Natural killer cell treated with Interleukin-12 subunit alpha and Interleukin-12 subunit beta and Interleukin-15 and Interleukin-18, amount 100 ng/mL, for 72 hours (primary cell): ENCODE measurements around the gene COQ4. TPM values are rescaled to one million over a fixed set of nuclear protein-coding genes. Genes with fewer than 3 reads are reported as not detected.

ENCODE experiments used
- ATAC-seq, 2 donors: fragments of 150-1000 bp; cut with Tn5 transposase in 1 of 2; sonication (Bioruptor Pico), chemical (Tn5 transposase) in 1 of 2; 2 replicates each; pipeline ENCODE4 v1.10.0; 2021
- DNase-seq: peaks from one replicate; pipeline ENCODE4 v3.0.0; 2022; ENCODE audit warnings: low spot score
- H3K27ac Mint-ChIP-seq, 2 donors: 1 replicate in 1 of 2; 2 replicates in 1 of 2; pipeline ENCODE4 v1.8.0; 2022; ENCODE audit warnings: mixed read lengths in 2 of 2, mild to moderate bottlenecking in 1 of 2, moderate library complexity in 1 of 2
- H3K27me3 Mint-ChIP-seq, 2 donors: 1 replicate in 1 of 2; 2 replicates in 1 of 2; pipeline ENCODE4 v1.8.0; 2022; ENCODE audit warnings: mixed read lengths in 2 of 2
- H3K36me3 Mint-ChIP-seq: one replicate; pipeline ENCODE4 v1.8.0; 2022; ENCODE audit warnings: mixed read lengths
- H3K4me1 Mint-ChIP-seq, 2 donors: 1 replicate in 1 of 2; 2 replicates in 1 of 2; pipeline ENCODE4 v1.8.0; 2022; ENCODE audit warnings: low read depth in 2 of 2, mixed read lengths in 2 of 2, mild to moderate bottlenecking in 1 of 2
- H3K4me3 Mint-ChIP-seq: one replicate; pipeline ENCODE4 v1.8.0; 2022; ENCODE audit warnings: mixed read lengths
- H3K9me3 Mint-ChIP-seq: 2 replicates; pipeline ENCODE4 v1.8.0; 2022; ENCODE audit warnings: mixed read lengths
- total RNA-seq, 2 donors: library from RNA; stranded (reverse); gene quantifications; one replicate each; pipeline ENCODE4 v1.2.3, GENCODE V29; 2022

COQ4 gene
- total RNA-seq, 2 donors from 2014 or later: 39.6 to 65.7 TPM

DNA sequence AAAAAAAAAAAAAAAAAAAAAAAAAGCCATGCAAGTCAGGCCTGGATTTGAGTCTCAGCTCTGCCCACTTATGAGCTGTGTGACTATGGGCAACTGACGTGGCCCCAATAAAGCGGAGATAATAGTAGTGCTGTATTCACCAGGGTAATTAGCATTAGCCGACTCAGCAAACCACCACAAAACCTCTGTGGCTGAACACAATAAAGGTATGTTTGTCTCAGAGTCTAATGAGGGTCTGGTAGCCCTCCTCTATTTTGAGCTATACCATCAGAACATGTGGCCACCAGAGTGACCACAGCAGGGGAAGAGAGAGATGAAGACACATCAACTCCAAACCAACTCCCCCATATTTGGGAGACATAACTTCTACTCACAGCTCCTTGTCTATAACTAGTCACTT, 30.6 kb upstream of the COQ4 start:
- Mint-ChIP-seq H3K4me3 (no peak overlapping the region), H3K9me3 (no peaks in the 10 kb centered on the region), H3K27ac (no peak overlapping the region), H3K4me1 (peaks cover 0 to 7% of the 10 kb centered on the region in 2 donors), H3K36me3 (no peaks in the 10 kb centered on the region), H3K27me3 (no peaks in the 10 kb centered on the region)
- ATAC-seq (no peak), DNase-seq (no peak)

DNA sequence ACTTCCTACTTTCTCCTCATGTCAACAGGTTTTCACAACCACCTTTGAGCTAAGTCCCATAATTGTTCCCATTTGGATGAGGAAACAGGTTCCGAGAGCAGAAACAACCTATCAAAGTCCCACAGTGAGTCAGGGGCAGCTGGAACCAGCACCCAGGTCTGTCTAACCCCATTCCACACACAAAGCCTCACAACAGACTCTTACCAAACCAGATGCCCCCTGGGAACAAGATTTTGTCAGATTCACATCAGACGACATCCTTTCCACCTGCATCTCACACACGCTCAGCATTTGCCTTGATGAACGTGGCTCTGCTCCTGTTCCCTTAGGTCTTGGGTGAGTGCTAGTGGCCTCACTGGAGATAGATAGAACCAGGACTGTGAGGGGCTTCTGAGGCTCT, 29.5 kb upstream of the COQ4 start:
- Mint-ChIP-seq H3K27ac (no peak overlapping the region), H3K36me3 (no peaks in the 10 kb centered on the region), H3K4me3 (no peak overlapping the region), H3K4me1 (peaks cover 0 to 3% of the 10 kb centered on the region in 2 donors), H3K27me3 (no peaks in the 10 kb centered on the region), H3K9me3 (no peaks in the 10 kb centered on the region)
- ATAC-seq: no peak
- DNase-seq: no peak

DNA sequence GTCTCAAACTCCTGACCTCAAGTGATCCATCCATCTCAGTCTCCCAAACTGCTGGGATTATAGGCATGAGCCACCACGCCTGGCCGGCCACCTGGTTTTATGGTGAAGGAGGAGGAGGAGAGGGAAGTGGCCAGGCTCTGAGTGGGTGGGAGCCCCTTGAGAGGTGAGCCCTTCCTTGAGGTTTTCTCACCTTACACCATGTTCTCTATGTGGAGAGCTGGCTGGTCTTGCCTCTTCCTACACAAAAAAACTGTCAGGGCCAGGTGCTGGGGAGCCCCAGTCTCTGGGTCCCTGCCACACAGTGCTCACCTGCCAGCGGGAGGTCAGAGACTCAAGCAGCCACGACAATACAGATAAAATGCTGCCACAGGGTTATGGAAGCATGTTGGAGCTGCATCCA, 28.5 kb upstream of the COQ4 start:
- no peak overlapping the region for H3K27ac Mint-ChIP-seq
- no peaks in the 10 kb centered on the region for H3K9me3 Mint-ChIP-seq
- no peaks in the 10 kb centered on the region for H3K27me3 Mint-ChIP-seq
- ATAC-seq (no peak), DNase-seq (no peak)
- H3K4me3 Mint-ChIP-seq: no peak overlapping the region
- H3K4me1 Mint-ChIP-seq: peaks cover 0 to 3% of the 10 kb centered on the region in 2 donors
- no peaks in the 10 kb centered on the region for H3K36me3 Mint-ChIP-seq

DNA sequence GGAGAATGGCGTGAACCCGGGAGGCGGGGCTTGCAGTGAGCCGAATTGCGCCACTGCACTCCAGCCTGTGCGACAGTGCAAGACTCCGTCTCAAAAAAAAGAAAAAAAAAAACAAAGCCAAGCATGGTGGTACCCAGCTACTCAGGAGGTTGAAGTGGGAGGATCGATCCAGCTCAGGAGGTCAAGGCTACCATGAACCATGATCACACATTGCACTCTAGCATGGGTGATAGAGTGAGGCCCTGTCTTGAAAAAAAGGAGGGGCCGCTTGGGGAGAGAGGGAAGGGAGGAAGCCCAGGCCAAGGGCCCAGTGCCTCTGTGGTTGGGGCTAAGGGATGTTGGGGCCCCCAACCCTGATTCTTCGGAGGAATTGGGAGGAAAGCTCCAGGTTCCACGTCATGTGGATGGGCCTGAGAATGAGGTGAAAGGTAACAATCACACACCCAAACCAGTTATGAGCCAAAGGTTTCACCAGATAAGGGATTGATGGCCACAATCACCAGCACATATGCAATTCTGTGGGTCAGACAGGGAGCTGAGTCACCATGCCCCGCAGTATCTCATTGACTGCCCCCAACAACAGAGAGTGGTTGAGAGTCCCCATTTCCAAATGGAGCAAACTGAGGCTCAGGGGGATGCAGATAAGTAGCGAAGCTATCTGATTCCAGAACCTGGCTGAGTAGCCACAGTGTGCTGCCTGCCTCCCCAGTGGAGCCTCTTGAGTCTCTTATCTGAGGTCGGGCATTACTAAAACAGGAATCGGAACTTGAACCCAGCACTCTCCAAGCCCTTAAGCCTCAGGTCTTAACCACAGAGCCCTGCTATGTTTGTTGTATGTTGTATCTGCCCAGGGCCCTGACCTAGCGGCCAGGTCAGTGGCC, 26.1 kb upstream of the COQ4 start:
- ATAC-seq: no peak
- Mint-ChIP-seq H3K27ac (no peak overlapping the region), H3K36me3 (no peaks in the 10 kb centered on the region), H3K4me3 (no peak overlapping the region), H3K27me3 (no peaks in the 10 kb centered on the region), H3K4me1 (peaks cover 0 to 3% of the 10 kb centered on the region in 2 donors), H3K9me3 (no peaks in the 10 kb centered on the region)
- no peak for DNase-seq

GRCh38 chr9:128297221-128297773, 25.3 kb upstream of the COQ4 start:
- Mint-ChIP-seq H3K9me3 (no peaks in the 10 kb centered on the region), H3K36me3 (no peaks in the 10 kb centered on the region), H3K27ac (no peak overlapping the region), H3K4me1 (peaks cover 0 to 3% of the 10 kb centered on the region in 2 donors), H3K27me3 (no peaks in the 10 kb centered on the region), H3K4me3 (no peak overlapping the region)
- DNase-seq: no peak
- no peak for ATAC-seq

- Mint-ChIP-seq H3K27ac (no peak overlapping the region), H3K27me3 (no peaks in the 10 kb centered on the region), H3K4me3 (no peak overlapping the region), H3K4me1 (peaks cover 0 to 3% of the 10 kb centered on the region in 2 donors), H3K9me3 (no peaks in the 10 kb centered on the region), H3K36me3 (no peaks in the 10 kb centered on the region)
- ATAC-seq (no peak), DNase-seq (no peak)
Measured at GRCh38 chr9:128298535-128299482, 23.8 kb upstream of the COQ4 start.

- ATAC-seq (no peak), DNase-seq (no peak)
- H3K4me1 Mint-ChIP-seq: no peaks in the 10 kb centered on the region
- H3K9me3 Mint-ChIP-seq: no peaks in the 10 kb centered on the region
- H3K4me3 Mint-ChIP-seq: no peak overlapping the region
- no peak overlapping the region for H3K27ac Mint-ChIP-seq
- H3K36me3 Mint-ChIP-seq: no peaks in the 10 kb centered on the region
- H3K27me3 Mint-ChIP-seq: no peaks in the 10 kb centered on the region
Measured at GRCh38 chr9:128304136-128304970, 18.3 kb upstream of the COQ4 start.

- no peak overlapping the region for H3K27ac Mint-ChIP-seq
- no peaks in the 10 kb centered on the region for H3K9me3 Mint-ChIP-seq
- no peak for ATAC-seq
Measured at GRCh38 chr9:128304971-128305288, 17.7 kb upstream of the COQ4 start.

DNA sequence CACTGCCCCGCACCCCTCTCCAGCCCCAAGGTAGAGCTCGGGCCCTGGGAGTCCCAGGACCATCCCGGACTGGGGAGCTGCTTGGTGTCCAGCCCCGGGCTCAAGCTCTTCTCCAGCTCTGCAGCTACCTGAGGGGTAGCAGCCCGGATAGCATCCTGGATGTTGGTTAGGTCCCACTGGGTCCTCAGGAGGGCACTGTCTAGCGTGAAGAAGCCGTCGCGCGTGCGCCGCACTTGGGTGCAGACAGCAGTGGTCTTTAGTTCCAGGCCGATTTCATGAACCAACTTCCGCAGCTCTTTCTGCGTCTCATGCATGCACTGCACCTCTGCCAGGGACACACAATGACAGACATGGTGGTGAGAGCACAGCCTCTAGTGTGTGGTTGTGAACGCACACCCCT, 13.1 kb upstream of the COQ4 start:
- H3K4me1 Mint-ChIP-seq: no peaks in the 10 kb centered on the region
- ATAC-seq: no peak
- no peaks in the 10 kb centered on the region for H3K27me3 Mint-ChIP-seq
- H3K27ac Mint-ChIP-seq: no peak overlapping the region
- no peaks in the 10 kb centered on the region for H3K9me3 Mint-ChIP-seq
- no peak for DNase-seq
- no peak overlapping the region for H3K4me3 Mint-ChIP-seq
- no peaks in the 10 kb centered on the region for H3K36me3 Mint-ChIP-seq

More at GRCh38 chr9:128304971-128305288, 17.7 kb upstream of the COQ4 start:
- Mint-ChIP-seq H3K36me3 (no peaks in the 10 kb centered on the region), H3K27me3 (no peaks in the 10 kb centered on the region), H3K4me3 (no peak overlapping the region), H3K4me1 (no peaks in the 10 kb centered on the region)
- no peak for DNase-seq

- DNase-seq: no peak
- Mint-ChIP-seq H3K4me1 (no peaks in the 10 kb centered on the region), H3K27ac (no peak overlapping the region), H3K9me3 (no peaks in the 10 kb centered on the region), H3K4me3 (no peak overlapping the region), H3K36me3 (no peaks in the 10 kb centered on the region), H3K27me3 (no peaks in the 10 kb centered on the region)
- no peak for ATAC-seq
Measured at GRCh38 chr9:128310461-128310860, 12.2 kb upstream of the COQ4 start.

DNA sequence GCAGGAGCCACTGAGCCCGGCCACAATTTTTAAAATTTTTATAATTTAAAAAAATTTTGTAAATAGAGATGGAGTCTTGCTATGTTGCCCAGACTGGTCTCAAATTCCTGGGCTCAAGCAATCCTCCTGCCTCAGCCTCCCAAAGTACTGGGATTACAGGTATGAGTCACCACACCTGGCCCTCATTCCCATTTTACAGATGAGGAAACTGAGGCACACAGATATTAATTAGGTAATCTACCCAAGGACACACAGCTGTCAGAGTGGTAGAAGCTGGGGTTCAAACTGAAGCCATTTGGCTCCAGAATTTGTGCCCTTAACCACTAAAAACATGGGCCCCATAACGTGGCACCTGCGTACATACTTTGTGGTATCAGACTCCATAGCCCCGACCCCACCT, 7.9 kb upstream of the COQ4 start:
- Mint-ChIP-seq H3K27me3 (no peaks in the 10 kb centered on the region), H3K36me3 (no peaks in the 10 kb centered on the region), H3K4me3 (no peak overlapping the region), H3K27ac (no peak overlapping the region), H3K4me1 (no peaks in the 10 kb centered on the region), H3K9me3 (no peaks in the 10 kb centered on the region)
- DNase-seq (no peak), ATAC-seq (no peak)

DNA sequence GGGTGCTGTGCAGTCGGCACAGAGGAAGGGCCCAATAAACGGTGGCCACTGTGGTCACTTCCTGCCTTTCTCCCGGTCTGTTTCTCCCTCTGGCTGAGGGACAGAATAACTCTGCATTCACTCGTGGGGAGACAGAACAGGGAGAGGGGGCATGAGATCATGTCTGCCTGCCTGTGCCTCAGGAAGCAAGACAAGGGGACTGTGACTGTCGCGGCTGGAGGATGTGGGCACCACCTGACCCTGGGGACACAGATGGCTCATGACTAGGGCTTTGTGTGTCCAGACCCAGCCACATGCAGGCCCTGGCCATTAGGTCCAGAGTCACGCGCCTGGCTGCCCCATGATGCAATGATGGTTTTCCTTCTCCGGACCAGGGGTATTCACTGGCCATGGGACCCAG, 6.2 kb upstream of the COQ4 start:
- Mint-ChIP-seq H3K4me3 (no peak overlapping the region), H3K27me3 (no peaks in the 10 kb centered on the region), H3K36me3 (no peaks in the 10 kb centered on the region), H3K9me3 (no peaks in the 10 kb centered on the region), H3K27ac (no peak overlapping the region), H3K4me1 (no peaks in the 10 kb centered on the region)
- ATAC-seq: no peak
- DNase-seq: no peak

GRCh38 chr9:128317629-128318028, 5.0 kb upstream of the COQ4 start:
- ATAC-seq: no peak
- Mint-ChIP-seq H3K4me3 (no peak overlapping the region), H3K9me3 (no peaks in the 10 kb centered on the region), H3K27me3 (no peaks in the 10 kb centered on the region), H3K4me1 (peaks cover 4 to 7% of the 10 kb centered on the region in 2 donors), H3K27ac (no peak overlapping the region), H3K36me3 (no peaks in the 10 kb centered on the region)
- DNase-seq: no peak
